GM10248 (cell line): ENCODE results near the gene NMRK1.

Experiments used
- CTCF ChIA-PET: fragments of 300-600 bp; sonication (Branson Sonifier 250); formaldehyde crosslinking; extraction: SDS; loops from one replicate; lab custom pipeline; 2021; ENCODE audit warnings: antibody characterized with exemption; lab: Yijun Ruan, JAX
- POLR2A ChIA-PET: fragments of 350-650 bp; sonication (Branson Sonifier 250); formaldehyde crosslinking; extraction: SDS; loops from one replicate; lab custom pipeline; 2020; ENCODE audit warnings: antibody characterized with exemption; lab: Yijun Ruan, JAX
- DNase-seq: peaks from one replicate; pipeline ENCODE4 v3.0.0; 2012; ENCODE audit errors: extremely low spot score
- CTCF ChIP-seq: IDR thresholded peaks from 2 replicates; pipeline ENCODE4 v1.5.1; 2012; ENCODE audit warnings: mild to moderate bottlenecking, low read depth; ENCODE audit errors: extremely low read depth, missing control alignments, control extremely low read depth

The NMRK1 gene

GRCh38 chr9:75019654-75020053 lies 68.3 kb downstream of the NMRK1 start:
- no peak for TF ChIP-seq CTCF
- CTCF ChIA-PET, result interaction anchor here (1.4 to 3.7 kb wide), 3 partner anchors 9 to 68 kb away, joined by 3 to 16 read pairs (median 3); partner anchors contain the start of gene CARNMT1
- no peak for DNase-seq
- POLR2A ChIA-PET, result no interaction called here

DNA sequence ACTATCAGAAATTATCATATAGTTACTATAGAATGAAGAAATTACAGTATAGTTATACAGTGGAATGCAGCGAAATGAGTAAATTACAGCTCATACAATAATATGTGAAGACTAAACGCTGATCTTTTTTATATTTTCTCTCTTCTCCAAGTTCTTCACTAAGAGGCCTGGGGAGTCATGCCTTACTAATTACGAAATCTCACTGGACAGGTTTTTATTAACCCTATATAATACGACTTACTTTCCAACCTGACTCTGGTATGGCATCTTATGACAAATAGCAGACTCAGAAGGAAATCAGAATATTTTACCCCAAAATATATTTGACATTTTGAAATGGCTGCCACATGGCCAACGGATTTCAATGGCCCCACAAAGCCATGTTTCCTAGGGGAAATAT lies 68.9 kb downstream of the NMRK1 start:
- POLR2A ChIA-PET, result no interaction called here
- no peak for TF ChIP-seq CTCF
- DNase-seq, result no peak
- CTCF ChIA-PET, result interaction anchor here (1.4 to 3.7 kb wide), 3 partner anchors 9 to 67 kb away, joined by 3 to 16 read pairs (median 3); partner anchors contain the start of gene CARNMT1

DNA sequence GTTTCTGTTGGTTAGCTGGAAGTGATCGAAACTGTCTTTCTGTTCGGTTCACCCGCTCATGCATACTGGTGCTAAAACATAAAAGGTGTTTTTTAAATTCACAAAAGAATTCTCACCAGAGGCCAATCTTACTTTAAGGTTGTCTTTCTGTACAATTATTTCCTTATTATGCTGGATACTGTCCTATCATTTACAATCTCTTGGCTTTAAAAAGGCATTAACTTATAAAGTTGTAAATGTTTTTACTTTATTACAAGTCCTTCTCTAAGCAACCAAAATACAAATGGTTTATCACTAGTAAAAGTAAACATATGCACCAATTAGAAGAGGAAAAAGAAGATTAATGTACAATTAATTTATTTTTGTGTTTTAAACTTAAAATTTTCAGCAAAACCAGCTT lies 70.6 kb downstream of the NMRK1 start:
- POLR2A ChIA-PET, result no interaction called here
- CTCF ChIA-PET, result interaction anchor here (1.1 to 1.4 kb wide), 3 partner anchors 14 to 243 kb away, joined by 3 to 5 read pairs (median 3); no protein-coding TSS in a partner anchor
- DNase-seq, result no peak
- no peak for TF ChIP-seq CTCF

DNA sequence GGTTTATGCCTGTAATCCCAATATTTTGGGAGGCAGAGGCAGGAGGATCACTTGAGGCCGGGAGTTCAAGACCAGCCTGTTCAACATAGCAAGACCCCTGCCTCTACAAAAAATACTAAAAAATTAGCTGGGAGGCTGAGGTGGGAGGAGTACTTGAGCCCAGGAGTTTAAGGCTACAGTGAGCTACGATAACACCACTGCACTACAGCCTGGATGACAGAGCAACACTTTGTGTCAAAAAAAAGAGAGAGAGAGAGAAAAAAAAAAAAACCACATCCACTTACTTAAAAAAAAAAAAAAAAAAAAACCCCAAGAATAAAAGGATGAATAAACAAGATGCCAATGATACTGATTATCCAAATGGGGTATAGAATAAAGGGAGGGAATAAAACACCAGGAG lies 74.2 kb downstream of the NMRK1 start:
- TF ChIP-seq CTCF, result no peak
- POLR2A ChIA-PET, result interaction anchor here (0.7 kb wide), 1 partner anchor 15 kb away, joined by 5 read pairs; no protein-coding TSS in a partner anchor
- CTCF ChIA-PET, result interaction anchor here (2.1 to 3.0 kb wide), 3 partner anchors 12 to 240 kb away, joined by 7 to 19 read pairs (median 7); partner anchors contain the start of gene CARNMT1
- DNase-seq, result no peak
